ENCODE data around the gene PLCG2.
A peak's percentile ranks its signal among the peaks of the same experiment; 100 is the strongest.
"Not testable (repeated sequence)": the region's sequence is repeated elsewhere in the genome, so short reads cannot be mapped to it uniquely, and the experiment has no call there.

The PLCG2 gene

GRCh38 chr16:81798311-81799137 lies 19.4 kb downstream of the PLCG2 start:
- Histone ChIP-seq H2AFZ (ENCODE audit: low read depth, low read length, severe bottlenecking) (no peak overlapping the region), H4K20me1 (ENCODE audit: low read depth, low read length) (no peaks in the 10 kb centered on the region), H3K9me3 (ENCODE audit: insufficient read depth, low read length) (no peaks in the 10 kb centered on the region), H3K9ac (ENCODE audit: low read length) (peak overlapping the region; percentile 57), H3K4me3 (ENCODE audit: insufficient read depth, low read length, poor library complexity, severe bottlenecking) (no peak overlapping the region), H3K4me2 (ENCODE audit: low read depth, low read length, poor library complexity, severe bottlenecking) (peak overlapping the region; percentile 47), H3F3A (ENCODE audit: insufficient read depth) (peaks cover 73% of the 10 kb centered on the region), H3K79me2 (ENCODE audit: insufficient read depth, low read length) (peaks cover 96% of the 10 kb centered on the region), H3K27ac (ENCODE audit: low read depth, low read length) (peak overlapping the region; percentile 94), H3K36me3 (ENCODE audit: low read length) (peaks cover 17% of the 10 kb centered on the region), H3K9me2 (replicated peaks; ENCODE audit: insufficient read depth, low read length) (no peaks in the 10 kb centered on the region), H3K27me3 (ENCODE audit: low read length) (no peaks in the 10 kb centered on the region)
- peak; percentile 31 for TF ChIP-seq CTCF (IDR thresholded peaks at IDR 0.05; ENCODE audit: insufficient read depth, low read length, poor library complexity, severe bottlenecking)
- TF ChIP-seq EZH2phosphoT487 (conservative IDR thresholded peaks at IDR 0.05; ENCODE audit: low read length): no peak

- peak overlapping the region; percentile 94 for H3K27ac ChIP-seq (ENCODE audit: low read depth, low read length)
- no peak overlapping the region for H2AFZ ChIP-seq (ENCODE audit: low read depth, low read length, severe bottlenecking)
- no peaks in the 10 kb centered on the region for H4K20me1 ChIP-seq (ENCODE audit: low read depth, low read length)
- peaks cover 73% of the 10 kb centered on the region for H3F3A ChIP-seq (ENCODE audit: insufficient read depth)
- H3K27me3 ChIP-seq (ENCODE audit: low read length): no peaks in the 10 kb centered on the region
- H3K36me3 ChIP-seq (ENCODE audit: low read length): peaks cover 22% of the 10 kb centered on the region
- H3K9ac ChIP-seq (ENCODE audit: low read length): peak overlapping the region; percentile 57
- H3K4me3 ChIP-seq (ENCODE audit: insufficient read depth, low read length, poor library complexity, severe bottlenecking): no peak overlapping the region
- TF ChIP-seq EZH2phosphoT487 (conservative IDR thresholded peaks at IDR 0.05; ENCODE audit: low read length) (no peak), CTCF (IDR thresholded peaks at IDR 0.05; ENCODE audit: insufficient read depth, low read length, poor library complexity, severe bottlenecking) (no peak)
- H3K79me2 ChIP-seq (ENCODE audit: insufficient read depth, low read length): peaks cover 96% of the 10 kb centered on the region
- no peaks in the 10 kb centered on the region for H3K9me2 ChIP-seq (replicated peaks; ENCODE audit: insufficient read depth, low read length)
- H3K9me3 ChIP-seq (ENCODE audit: insufficient read depth, low read length): no peaks in the 10 kb centered on the region
- peak overlapping the region; percentile 47 for H3K4me2 ChIP-seq (ENCODE audit: low read depth, low read length, poor library complexity, severe bottlenecking)
Measured at GRCh38 chr16:81799138-81799504, 20.0 kb downstream of the PLCG2 start.

- not testable (repeated sequence) for H4K20me1 ChIP-seq (ENCODE audit: low read depth, low read length); H3K9ac ChIP-seq (ENCODE audit: low read length); H2AFZ ChIP-seq (ENCODE audit: low read depth, low read length, severe bottlenecking); H3K9me2 ChIP-seq (replicated peaks; ENCODE audit: insufficient read depth, low read length); H3K4me3 ChIP-seq (ENCODE audit: insufficient read depth, low read length, poor library complexity, severe bottlenecking); H3K4me2 ChIP-seq (ENCODE audit: low read depth, low read length, poor library complexity, severe bottlenecking); H3K27me3 ChIP-seq (ENCODE audit: low read length); H3K9me3 ChIP-seq (ENCODE audit: insufficient read depth, low read length)
- peaks cover 96% of the 10 kb centered on the region for H3K79me2 ChIP-seq (ENCODE audit: insufficient read depth, low read length)
- peaks cover 19% of the 10 kb centered on the region for H3K36me3 ChIP-seq (ENCODE audit: low read length)
- H3F3A ChIP-seq (ENCODE audit: insufficient read depth): peaks cover 73% of the 10 kb centered on the region
- H3K27ac ChIP-seq (ENCODE audit: low read depth, low read length): peak overlapping the region; percentile 50; the same call in 1 of the 2 replicates
Measured at GRCh38 chr16:81801724-81802123, 22.6 kb downstream of the PLCG2 start.

GRCh38 chr16:81803332-81803731 lies 24.2 kb downstream of the PLCG2 start:
- peaks cover 19% of the 10 kb centered on the region for H3K36me3 ChIP-seq (ENCODE audit: low read length)
- H3K9me2 ChIP-seq (replicated peaks; ENCODE audit: insufficient read depth, low read length): no peaks in the 10 kb centered on the region
- H3K4me3 ChIP-seq (ENCODE audit: insufficient read depth, low read length, poor library complexity, severe bottlenecking): no peak overlapping the region
- H3K27ac ChIP-seq (ENCODE audit: low read depth, low read length): peak overlapping the region; percentile 96
- H3K4me2 ChIP-seq (ENCODE audit: low read depth, low read length, poor library complexity, severe bottlenecking): no peak overlapping the region
- no peaks in the 10 kb centered on the region for H3K27me3 ChIP-seq (ENCODE audit: low read length)
- H4K20me1 ChIP-seq (ENCODE audit: low read depth, low read length): no peaks in the 10 kb centered on the region
- no peak overlapping the region for H2AFZ ChIP-seq (ENCODE audit: low read depth, low read length, severe bottlenecking)
- peaks cover 73% of the 10 kb centered on the region for H3F3A ChIP-seq (ENCODE audit: insufficient read depth)
- no peak overlapping the region for H3K9ac ChIP-seq (ENCODE audit: low read length)
- TF ChIP-seq EZH2phosphoT487 (conservative IDR thresholded peaks at IDR 0.05; ENCODE audit: low read length) (no peak), CTCF (IDR thresholded peaks at IDR 0.05; ENCODE audit: insufficient read depth, low read length, poor library complexity, severe bottlenecking) (no peak)
- H3K9me3 ChIP-seq (ENCODE audit: insufficient read depth, low read length): no peaks in the 10 kb centered on the region
- H3K79me2 ChIP-seq (ENCODE audit: insufficient read depth, low read length): peaks cover 95% of the 10 kb centered on the region
